GM12878 (cell line): Measurements from ENCODE around the gene YWHAQ. TPM values are rescaled to one million over a fixed set of nuclear protein-coding genes. Genes with fewer than 3 reads are reported as not detected.

Experiments used
- ATAC-seq: fragments of 200-7000 bp; cut with Tn5 transposase; 3 replicates; pipeline ENCODE4 v1.9.1; 2020; ENCODE audit warnings: mild to moderate bottlenecking, moderate library complexity
- BruUV-seq: library from RNA; stranded (reverse); fragments of 400-500 nt; replicated peaks from 2 replicates; lab custom pipeline; 2021; lab: Mats Ljungman, UMichigan
- CTCF ChIA-PET: fragments of 300-600 bp; sonication (Branson Sonifier 250); formaldehyde crosslinking; extraction: SDS; loops from one replicate; lab custom pipeline; 2021; ENCODE audit warnings: inconsistent platforms; lab: Yijun Ruan, JAX
- POLR2A ChIA-PET: fragments of 350-600 bp; formaldehyde crosslinking; extraction: SDS; loops from one replicate; lab custom pipeline; 2021; ENCODE audit warnings: inconsistent platforms; lab: Charles Lee
- RAD21 ChIA-PET: fragments of 300-600 bp; sonication (Branson Sonifier 250); formaldehyde crosslinking; loops from one replicate; lab custom pipeline; 2023; ENCODE audit warnings: antibody characterized with exemption; ENCODE audit not compliant: unreplicated experiment; lab: Charles Lee
- SMC1A ChIA-PET: fragments of 300-600 bp; sonication (Branson Sonifier 250); formaldehyde crosslinking; loops from one replicate; lab custom pipeline; 2023; ENCODE audit not compliant: unreplicated experiment, uncharacterized antibody; lab: Charles Lee
- DNase-seq: peaks from one replicate; pipeline ENCODE4 v3.0.0-alpha.2; 2011; ENCODE audit warnings: low read depth, low spot score
- FAIRE-seq: peaks from 3 replicates; lab custom pipeline; 2011; peaks lifted over from hg19 to GRCh38; lab: Jason Lieb, UNC
- H2AFZ ChIP-seq: 2 replicates; pipeline ENCODE4 v1.6.0; 2011; ENCODE audit warnings: low read depth, low read length, control low read depth; ENCODE audit not compliant: control insufficient read depth
- H3K27ac ChIP-seq: 2 replicates; pipeline ENCODE4 v1.5.1; 2011; ENCODE audit warnings: control low read depth; ENCODE audit not compliant: control insufficient read depth, insufficient read depth
- H3K27me3 ChIP-seq, 2 experiments: replicated peaks in 1 of 2; 2 replicates each; pipeline versions ENCODE4 v1.6.0 to v1.6.1; 2011; ENCODE audit warnings: low read length in 1 of 2; ENCODE audit not compliant: control insufficient read depth in 2 of 2, insufficient read depth in 2 of 2
- H3K36me3 ChIP-seq, 2 experiments: 2 replicates each; pipeline ENCODE4 v1.5.1; 2011; ENCODE audit warnings: low read length in 1 of 2; ENCODE audit not compliant: control insufficient read depth in 2 of 2, insufficient read depth in 2 of 2
- H3K4me1 ChIP-seq: 2 replicates; pipeline ENCODE4 v1.6.1; 2011; ENCODE audit warnings: mild to moderate bottlenecking, low read length, moderate library complexity, mixed read lengths; ENCODE audit not compliant: control insufficient read depth, insufficient read depth
- H3K4me2 ChIP-seq: 2 replicates; pipeline ENCODE4 v1.6.0; 2011; ENCODE audit warnings: control low read depth; ENCODE audit not compliant: control insufficient read depth, insufficient read depth
- H3K4me3 ChIP-seq: fragments of 200-600 bp; sonication (generic); 2 replicates; pipeline ENCODE4 v1.5.1; 2016
- H3K79me2 ChIP-seq: 2 replicates; pipeline ENCODE4 v1.6.0; 2011; ENCODE audit warnings: low read length; ENCODE audit not compliant: control insufficient read depth, insufficient read depth
- H3K9ac ChIP-seq: 2 replicates; pipeline ENCODE4 v1.8.0; 2011; ENCODE audit warnings: low read length, control low read depth, mixed read lengths; ENCODE audit not compliant: control insufficient read depth, insufficient read depth
- H3K9me3 ChIP-seq: replicated peaks from 3 replicates; pipeline ENCODE4 v1.5.1; 2011; ENCODE audit warnings: mild to moderate bottlenecking, low read length; ENCODE audit not compliant: control insufficient read depth, insufficient read depth
- H4K20me1 ChIP-seq: 2 replicates; pipeline ENCODE4 v1.6.0; 2011; ENCODE audit not compliant: control insufficient read depth, insufficient read depth
- ATF2 ChIP-seq: IDR thresholded peaks from 2 replicates; pipeline ENCODE4 v1.6.1; 2012; ENCODE audit warnings: low read length, inconsistent platforms
- CBX5 ChIP-seq: sonication (generic); IDR thresholded peaks from 2 replicates; pipeline ENCODE4 v1.6.1; 2016; ENCODE audit warnings: low read depth, moderate library complexity, mild to moderate bottlenecking, inconsistent platforms
- EED ChIP-seq: sonication (generic); IDR thresholded peaks from 2 replicates; pipeline ENCODE4 v1.6.1; 2016; ENCODE audit warnings: antibody characterized with exemption, low read depth
- NBN ChIP-seq: fragments of 450-650 bp; IDR thresholded peaks from 2 replicates; pipeline ENCODE4 v1.6.1; 2016
- POLR2AphosphoS5 ChIP-seq: IDR thresholded peaks from 2 replicates; pipeline ENCODE4 v1.6.1; 2011; ENCODE audit warnings: mild to moderate bottlenecking, low read length, inconsistent platforms
- RFX5 ChIP-seq: IDR thresholded peaks from 2 replicates; pipeline ENCODE4 v1.6.1; 2011; ENCODE audit warnings: low read depth, low read length, improper control_type of control experiment
- SMARCA5 ChIP-seq: fragments of 450-650 bp; IDR thresholded peaks from 2 replicates; pipeline ENCODE4 v1.6.1; 2017; ENCODE audit warnings: mild to moderate bottlenecking
- SREBF1 ChIP-seq: IDR thresholded peaks from 2 replicates; pipeline ENCODE4 v1.6.1; 2012; ENCODE audit warnings: mild to moderate bottlenecking, low read length
- TAF1 ChIP-seq: IDR thresholded peaks from 2 replicates; pipeline ENCODE4 v1.6.1; 2011; ENCODE audit warnings: mild to moderate bottlenecking, low read depth, low read length, borderline replicate concordance
- YY1 ChIP-seq: IDR thresholded peaks from 2 replicates; pipeline ENCODE4 v1.6.1; 2011; ENCODE audit warnings: low read depth, mild to moderate bottlenecking, low read length
- ZNF207 ChIP-seq: fragments of 450-650 bp; IDR thresholded peaks from 2 replicates; pipeline ENCODE4 v1.6.1; 2014; ENCODE audit warnings: antibody characterized with exemption, mild to moderate bottlenecking, borderline replicate concordance
- WGBS: methylation state at CpG from one replicate; pipeline ENCODE4 v1.1.6; 2016; ENCODE audit warnings: low lambda C conversion rate; ENCODE audit not compliant: insufficient replicate concordance, insufficient coverage; ENCODE audit errors: missing lambda C conversion rate; 5-methylcytosine and 5-hydroxymethylcytosine counted together
- in situ Hi-C: fragments of 300-500 bp; cut with MboI; formaldehyde crosslinking; loops from 9 replicates; pipeline ENCODE4 v1.14.3; 2018; ENCODE audit warnings: mixed read lengths
- intact Hi-C: fragments of 100-400 bp; cut with micrococcal nuclease; formaldehyde crosslinking; loops from one replicate; pipeline ENCODE4 v1.14.2; 2022; ENCODE audit not compliant: unreplicated experiment
- polyA plus RNA-seq, 11 experiments: library from polyadenylated mRNA; depleted of rRNA in 4 of 11; unstranded in 6 of 11; stranded (reverse) in 5 of 11; fragments of >200 nt; fragmentation: Nextera tagmentation in 4 of 11; fragmentation: Illumina TruSeq in 1 of 11; extraction: Ambion mirVana in 4 of 11; extraction: Trizol in 1 of 11; gene quantifications; 1 replicate in 1 of 11; 2 replicates in 10 of 11; pipeline versions ENCODE4 v1.2.1 to v1.2.3, GENCODE V29; 2011 to 2016; ENCODE audit warnings: inconsistent platforms in 2 of 11, missing spikeins in 2 of 11, low read depth in 1 of 11
- total RNA-seq, 4 experiments: library from RNA; depleted of rRNA in 3 of 4; stranded (reverse); fragments of >200 nt in 3 of 4; fragmentation: Illumina TruSeq in 1 of 4; extraction: Trizol in 1 of 4; gene quantifications; 2 replicates each; pipeline versions ENCODE4 v1.2.1 to v1.2.3, GENCODE V29; 2013 to 2021

YWHAQ gene
- total and polyA plus RNA-seq, 10 of the 15 experiments (the other 5 are each of a cell fraction or from before 2014, with no cell fraction given): 63.0 to 515 (median 219) TPM

DNA sequence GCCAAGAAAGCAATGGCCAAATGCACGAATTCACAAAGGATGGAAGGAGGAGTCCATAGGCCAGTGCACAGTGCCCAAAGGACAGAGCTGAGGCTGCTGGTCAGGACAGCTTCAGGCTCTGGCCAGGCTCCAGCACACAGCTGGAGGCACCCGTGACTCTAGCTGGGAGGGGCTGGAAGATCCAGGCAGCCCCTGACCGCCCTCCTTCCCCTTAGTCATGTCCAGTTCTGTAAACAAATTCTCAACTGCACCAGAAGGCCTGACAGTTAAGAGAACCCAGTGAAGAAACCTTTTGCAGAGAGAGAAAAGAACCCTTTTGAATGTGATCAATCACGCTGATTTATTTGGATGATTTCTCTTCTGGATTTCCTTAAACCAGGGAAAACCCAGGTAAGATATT, 7.7 kb upstream of the YWHAQ start:
- Histone ChIP-seq H3K36me3 (no peaks in the 10 kb centered on the region), H3K4me2 (no peak overlapping the region)
- in situ Hi-C loops: no loop called here

More for the DNA sequence above, 7.7 kb upstream of the YWHAQ start:
- intact Hi-C loops: no loop called here
- no peaks in the 10 kb centered on the region for H3K9me3 ChIP-seq
- ChIA-PET POLR2A (no interaction called here), RAD21 (no interaction called here), CTCF (interaction anchor here (0.6 kb wide), 1 partner anchor 135 kb away, joined by 3 read pairs; no protein-coding TSS in a partner anchor), SMC1A (interaction anchor here (1.0 to 1.1 kb wide), 2 partner anchors 11 to 13 kb away, joined by 3 to 4 read pairs; no protein-coding TSS in a partner anchor)
- H3K79me2 ChIP-seq: no peaks in the 10 kb centered on the region
- no peak overlapping the region for H2AFZ ChIP-seq
- H3K27ac ChIP-seq: no peak overlapping the region
- peaks cover 15% of the 10 kb centered on the region for H3K4me1 ChIP-seq
- DNase-seq (no peak), FAIRE-seq (no peak), ATAC-seq (no peak)
- no peak overlapping the region for H3K4me3 ChIP-seq
- TF ChIP-seq EED (no peak), YY1 (no peak), SREBF1 (no peak), SMARCA5 (no peak), NBN (no peak), ATF2 (no peak), TAF1 (no peak), RFX5 (no peak), POLR2AphosphoS5 (no peak), ZNF207 (no peak), CBX5 (no peak)
- H3K9ac ChIP-seq: no peak overlapping the region
- no TSS peak for BruUV-seq
- peaks cover 0 to 2% of the 10 kb centered on the region in 2 experiments; a peak in 2 of 4 replicates for H3K27me3 ChIP-seq
- 15% methylated on average over 4 of the region's 4 CpGs for WGBS
- no peaks in the 10 kb centered on the region for H4K20me1 ChIP-seq
